Stimulated activated CD8-positive, alpha-beta memory T cell treated with anti-CD3 and anti-CD28 coated beads, Interleukin-15, amount 100 ng/mL, for 48 hours (primary cell): ENCODE data around the gene ATP1A1.

ENCODE experiments used
- DNase-seq, 2 donors: peaks; one replicate each; pipeline ENCODE4 v3.0.0-alpha.2; 2020; ENCODE audit warnings: low read depth in 2 of 2

The ATP1A1 gene

DNA sequence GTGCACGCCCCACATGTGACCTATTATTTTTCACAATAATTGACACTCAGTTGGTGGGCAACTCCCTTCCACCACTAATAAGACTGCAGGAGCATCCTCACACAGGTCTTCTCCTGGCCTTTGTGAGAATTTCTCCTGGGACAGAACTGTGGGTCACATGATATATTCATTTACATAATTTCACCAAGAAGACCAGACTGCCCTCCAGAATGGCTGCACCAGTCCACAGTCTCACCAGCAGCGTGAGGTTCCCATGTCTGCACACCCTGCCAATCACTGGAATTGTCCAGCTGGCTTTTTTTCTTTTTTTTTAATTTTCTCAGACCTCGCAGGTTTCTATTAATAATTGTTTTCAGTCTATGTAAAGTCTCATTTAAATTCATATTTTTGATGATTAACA is 41.3 kb downstream of the ATP1A1 start:
- DNase-seq, result no peak

GRCh38 chr1:116415200-116415698 is 42.2 kb downstream of the ATP1A1 start:
- no peak for DNase-seq

DNA sequence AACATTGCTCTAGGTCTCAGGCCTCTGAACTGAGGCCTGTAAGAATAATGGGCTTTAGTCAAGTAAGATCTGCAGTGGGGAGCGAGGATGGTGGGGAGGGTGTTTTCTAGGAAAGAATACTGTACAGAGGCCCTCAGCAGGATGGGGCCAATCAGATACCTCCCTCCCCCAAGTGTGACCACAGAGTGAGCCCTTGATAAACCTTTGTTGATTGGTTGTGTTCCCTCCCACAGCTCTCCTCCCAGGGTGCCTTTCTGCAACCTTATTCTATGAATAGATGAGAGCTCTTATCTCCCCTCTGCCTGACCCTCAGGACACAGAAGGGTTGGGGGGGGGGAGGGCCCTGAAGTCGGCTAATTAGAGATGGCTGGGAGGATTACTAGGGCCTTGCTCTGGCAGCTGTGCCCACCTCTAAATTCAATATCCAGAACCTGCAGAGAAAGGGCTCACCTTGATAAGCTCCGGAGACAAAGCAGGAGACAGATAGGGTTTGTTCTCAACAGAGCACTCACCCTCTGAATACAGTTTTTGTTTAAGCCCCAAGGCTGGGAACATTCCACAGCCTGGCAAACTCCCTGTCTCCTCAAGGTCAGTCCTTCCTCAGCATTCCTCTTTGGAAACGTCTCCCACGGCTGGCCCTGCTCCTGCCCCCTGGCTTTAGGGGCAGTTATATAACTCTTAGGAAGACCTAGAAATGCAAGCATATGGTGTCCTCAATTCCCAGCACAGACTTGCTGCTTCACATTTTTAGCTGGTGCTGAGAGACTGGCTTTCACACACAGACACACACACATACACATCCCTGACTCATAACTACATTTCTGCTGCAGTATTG is 42.9 kb downstream of the ATP1A1 start:
- DNase-seq, result no peak

DNA sequence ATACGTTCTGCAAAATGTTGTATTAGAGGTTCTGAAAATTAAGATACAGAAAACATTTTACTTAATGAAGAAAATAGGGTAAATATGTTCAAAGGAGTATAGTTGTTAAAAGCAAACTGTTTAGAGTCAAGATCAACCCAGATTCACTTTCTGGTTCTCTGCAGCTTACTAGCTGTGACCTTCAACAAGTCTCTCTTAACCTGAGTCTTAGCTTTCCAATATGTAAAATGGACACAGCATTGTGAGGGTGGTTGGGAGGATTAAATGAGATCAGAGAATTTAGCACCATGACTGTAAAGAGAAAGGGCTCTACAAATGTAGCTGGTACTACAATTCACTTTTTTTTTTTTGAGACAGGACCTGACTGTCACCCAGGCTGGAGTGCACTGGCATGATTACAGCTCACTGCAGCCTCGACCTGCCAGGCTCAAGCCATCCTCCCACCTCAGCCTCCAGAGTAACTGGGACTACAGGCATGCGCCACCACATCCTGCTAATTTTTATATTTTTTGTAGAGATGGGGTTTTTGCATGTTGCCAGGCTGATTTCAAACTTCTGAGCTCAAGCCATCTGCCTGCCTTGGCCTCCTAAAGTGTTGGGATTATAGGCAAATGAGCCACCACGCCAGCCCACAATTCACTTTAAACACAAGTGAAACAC is 43.9 kb downstream of the ATP1A1 start:
- DNase-seq, result no peak

DNA sequence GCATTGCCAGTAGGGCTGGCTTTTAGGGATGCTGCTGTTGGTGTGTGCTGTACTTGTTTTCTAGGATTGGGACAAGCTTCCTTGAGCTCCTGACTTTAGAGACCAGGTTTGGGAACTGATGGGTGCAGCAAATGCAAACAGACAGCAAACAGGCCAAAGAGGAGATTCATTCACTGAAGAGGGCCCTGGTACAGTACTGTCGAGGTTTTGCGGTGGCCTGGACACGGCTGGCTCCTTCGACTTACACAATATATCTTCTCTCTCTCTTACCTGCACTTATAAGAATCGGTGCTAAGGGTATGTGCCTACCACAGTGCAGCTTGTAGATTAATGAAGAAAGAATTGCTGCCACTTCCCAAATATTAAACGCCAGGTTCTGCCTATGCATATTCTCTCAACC is 44.6 kb downstream of the ATP1A1 start:
- DNase-seq, result no peak

DNA sequence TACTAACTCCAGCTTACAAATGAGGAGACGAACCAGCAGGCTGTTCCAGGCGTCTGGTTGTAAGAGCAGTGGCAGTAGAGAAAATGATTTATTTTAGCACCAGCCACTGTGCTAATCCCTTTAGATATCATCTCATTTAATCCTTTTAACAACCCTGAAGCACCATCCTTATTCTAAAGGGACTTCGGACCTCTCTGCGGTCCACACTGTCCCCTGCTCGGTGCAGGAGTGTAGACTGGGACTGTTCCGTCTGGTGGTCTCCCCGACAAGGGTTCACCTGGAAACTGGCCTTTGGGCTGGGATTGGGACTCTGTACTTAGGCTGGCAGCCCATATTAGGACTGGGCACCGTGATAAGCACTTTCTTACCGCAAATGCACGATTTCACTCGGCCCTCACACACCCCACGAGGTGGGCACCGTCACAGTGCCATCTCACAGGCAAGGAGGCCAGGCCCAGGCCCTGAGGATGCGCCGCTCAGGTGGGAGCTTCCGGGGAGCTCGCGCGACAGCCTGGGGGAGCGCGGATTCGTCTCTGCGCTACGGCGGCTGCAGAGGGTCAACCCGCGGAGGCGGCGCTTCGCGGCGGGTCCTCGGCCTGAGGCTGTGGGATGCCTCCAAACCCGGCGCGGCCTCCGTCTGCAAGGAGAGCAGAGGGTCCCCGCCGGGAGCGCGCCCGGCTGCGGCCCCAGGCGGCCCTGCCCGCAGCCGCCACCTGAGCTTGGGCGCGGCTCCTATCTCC is 45.2 kb downstream of the ATP1A1 start:
- DNase-seq, result peak; percentile 82 to 84

- DNase-seq, result no peak
Observed at GRCh38 chr1:116420417-116421200, 47.6 kb downstream of the ATP1A1 start.

DNA sequence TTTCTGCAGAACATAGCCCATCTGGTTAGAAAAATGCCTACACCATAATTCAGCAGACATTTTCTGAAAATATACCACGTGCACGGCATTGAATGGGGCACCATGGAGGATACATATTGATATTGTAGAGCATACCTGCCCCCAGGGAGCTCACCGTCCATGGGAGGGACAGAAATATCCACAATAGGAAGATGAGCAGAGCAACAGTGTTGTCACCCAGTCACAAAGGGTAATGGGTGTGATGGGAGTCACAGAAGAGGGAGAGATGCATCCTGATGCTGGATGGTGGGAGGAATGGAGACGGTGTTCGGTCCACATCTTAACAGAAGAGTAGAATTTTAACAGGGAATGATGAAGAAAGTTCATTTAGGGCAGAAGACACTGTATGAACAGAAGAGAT is 51.4 kb downstream of the ATP1A1 start:
- no peak for DNase-seq

DNA sequence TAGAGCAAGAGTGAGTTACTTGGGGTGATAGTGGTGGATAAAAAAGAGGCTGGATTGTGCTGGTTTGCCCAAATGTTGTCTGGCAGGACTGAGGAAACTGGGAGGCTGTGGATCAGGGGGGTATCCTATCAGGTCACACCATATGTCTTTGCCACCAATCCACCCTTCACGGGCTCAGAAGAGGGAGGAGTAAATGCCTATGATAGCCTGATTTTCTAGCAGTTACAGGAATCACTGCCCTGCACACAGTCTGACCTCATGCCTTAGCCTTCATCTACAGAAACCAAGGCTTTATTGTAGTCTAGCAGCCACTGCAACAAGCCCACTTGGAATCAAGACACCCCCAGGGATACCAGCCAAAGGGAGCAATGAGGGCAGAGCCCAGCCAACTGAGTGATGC is 51.8 kb downstream of the ATP1A1 start:
- no peak for DNase-seq

- DNase-seq, result no peak
Observed at GRCh38 chr1:116425987-116426386, 52.9 kb downstream of the ATP1A1 start.

GRCh38 chr1:116426401-116426800 is 53.4 kb downstream of the ATP1A1 start:
- DNase-seq, result no peak

DNA sequence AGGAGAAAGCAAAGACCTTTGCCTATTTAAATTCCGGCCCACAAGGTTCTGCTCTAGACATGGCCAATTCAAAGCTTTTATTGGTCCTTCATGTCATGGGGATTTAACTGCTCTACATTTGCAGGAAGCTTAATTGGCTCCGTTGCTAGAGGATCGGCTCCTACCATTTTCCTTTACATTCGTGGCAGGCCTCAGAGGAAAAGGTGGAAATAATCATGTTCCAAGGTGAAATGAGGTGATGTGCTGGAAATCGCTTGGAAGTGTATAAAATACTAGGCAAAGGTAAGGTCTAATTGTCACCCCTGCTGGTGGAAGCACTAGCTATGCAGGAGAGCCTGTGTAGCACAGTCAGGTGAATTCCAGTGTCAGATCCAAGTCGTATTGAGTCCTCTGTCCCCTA is 55.5 kb downstream of the ATP1A1 start:
- DNase-seq, result no peak

- DNase-seq, result no peak
Observed at GRCh38 chr1:116429821-116430374, 56.9 kb downstream of the ATP1A1 start.

DNA sequence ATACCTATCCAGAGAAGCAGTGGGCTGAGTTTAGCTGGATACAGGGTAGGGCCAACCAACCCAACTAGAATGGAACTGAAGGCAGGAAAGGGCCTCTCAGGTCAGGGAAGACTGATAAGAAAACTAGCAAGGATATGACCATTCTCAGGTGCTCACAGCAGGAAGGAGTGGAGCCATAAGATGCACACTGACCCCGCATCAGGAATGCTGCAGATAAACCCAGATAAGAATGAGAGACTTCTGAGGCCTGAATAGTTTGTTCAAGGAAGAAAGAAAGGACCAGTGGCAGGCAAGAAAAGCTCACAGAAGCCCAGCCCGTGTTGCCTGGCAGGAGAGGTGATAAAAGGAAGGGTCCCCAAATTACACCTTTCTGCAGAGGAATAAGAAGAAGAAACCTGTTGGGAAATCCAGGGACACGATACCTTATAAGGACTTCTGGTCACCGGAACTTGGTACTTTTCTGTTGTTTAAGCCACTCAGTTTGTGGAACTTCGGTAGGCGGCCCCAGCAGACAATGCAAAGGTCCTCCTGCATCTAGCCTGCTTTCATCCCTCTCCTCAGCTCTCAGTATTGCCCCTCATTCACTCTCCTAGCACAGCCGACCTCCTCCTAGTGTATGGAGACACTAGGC is 58.9 kb downstream of the ATP1A1 start:
- DNase-seq, result no peak

GRCh38 chr1:116432655-116433265 is 59.7 kb downstream of the ATP1A1 start:
- DNase-seq, result no peak

- DNase-seq, result no peak
Observed at GRCh38 chr1:116433275-116434257, 60.5 kb downstream of the ATP1A1 start.

DNA sequence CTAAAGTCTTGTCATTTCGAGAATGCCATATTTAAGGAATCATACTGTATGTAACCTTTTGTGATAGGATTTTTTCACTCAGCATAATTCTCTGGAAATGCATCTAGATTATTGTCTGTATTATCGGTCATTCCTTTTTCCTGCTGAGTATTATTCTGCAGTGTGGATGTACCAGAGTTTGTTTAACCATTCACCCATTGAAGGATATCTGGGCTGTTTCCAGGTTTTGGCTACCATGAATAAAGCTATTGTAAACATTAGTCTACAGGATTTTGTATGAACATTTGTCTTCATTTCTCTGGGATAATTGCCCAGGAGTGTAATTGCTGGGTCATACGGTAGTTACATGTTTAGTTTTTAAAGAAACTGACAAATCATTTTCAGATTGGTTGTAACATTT is 61.8 kb downstream of the ATP1A1 start:
- no peak for DNase-seq

DNA sequence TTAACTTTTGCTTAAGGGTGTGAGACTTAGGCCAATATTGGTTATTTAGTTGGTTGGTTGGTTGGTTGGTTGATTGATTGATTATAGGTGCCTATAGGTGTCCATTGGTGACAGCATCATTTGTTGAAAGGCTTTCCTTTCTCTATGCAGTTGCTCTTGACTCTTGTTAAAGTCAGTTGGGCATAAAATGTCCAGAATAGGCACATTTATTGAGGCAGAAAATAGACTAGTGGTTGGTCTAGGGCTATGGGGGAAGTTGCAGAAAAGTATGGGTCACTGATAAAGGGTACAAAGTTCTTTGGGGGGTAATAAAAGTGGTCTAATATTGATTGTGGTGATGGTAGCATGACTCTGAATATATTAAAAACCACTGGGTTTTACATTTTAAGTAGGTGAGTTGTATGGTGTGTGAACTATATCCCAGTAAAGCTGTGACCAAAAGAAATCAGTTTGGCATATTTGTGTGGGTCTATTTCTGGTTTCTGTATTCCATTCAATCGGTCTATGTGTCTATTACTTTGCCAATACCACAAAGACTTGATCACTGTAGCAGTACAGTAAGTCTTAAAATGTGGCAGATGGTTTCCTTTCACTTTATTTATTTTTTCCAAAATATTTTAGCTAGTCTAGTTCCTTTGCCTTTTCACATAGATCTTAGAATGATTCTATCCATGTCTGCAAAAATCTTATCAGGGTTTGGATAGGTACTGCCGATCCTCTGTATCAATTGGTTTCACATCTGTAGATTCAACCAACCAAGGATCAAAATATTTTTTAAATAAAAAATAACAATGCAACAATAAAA is 63.0 kb downstream of the ATP1A1 start:
- DNase-seq, result no peak
